Stimulated activated CD8-positive, alpha-beta memory T cell treated with anti-CD3 and anti-CD28 coated beads, Interleukin-4, amount 100 ng/mL, for 1 hour (primary cell): ENCODE data around the gene GATA2.

ENCODE experiments used
- DNase-seq, 2 donors: peaks; one replicate each; pipeline ENCODE4 v3.0.0-alpha.2; 2020; ENCODE audit warnings: low read depth in 2 of 2, low spot score in 1 of 2

GATA2 gene

DNA sequence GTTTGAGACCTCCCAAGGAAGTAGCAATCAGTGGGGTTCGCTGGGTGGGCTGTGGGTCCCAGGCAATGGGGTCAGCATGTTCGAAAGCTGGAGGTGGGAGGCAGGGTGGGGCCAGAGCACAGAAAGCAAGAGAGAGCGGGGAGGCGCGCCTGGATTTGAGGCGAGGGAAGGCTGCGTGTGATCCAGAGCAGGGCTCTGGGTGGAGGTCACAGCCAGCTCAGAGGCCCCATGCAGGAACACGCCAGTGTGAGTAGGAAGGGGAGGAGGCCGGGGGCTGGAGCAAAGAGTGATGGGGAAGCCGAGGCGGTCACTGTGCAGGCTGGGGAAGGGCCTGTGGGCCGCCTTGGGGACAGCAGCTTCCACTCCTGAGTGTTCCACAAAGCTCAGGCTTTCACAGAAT lies 35.1 kb downstream of the GATA2 start:
- DNase-seq, result no peak

DNA sequence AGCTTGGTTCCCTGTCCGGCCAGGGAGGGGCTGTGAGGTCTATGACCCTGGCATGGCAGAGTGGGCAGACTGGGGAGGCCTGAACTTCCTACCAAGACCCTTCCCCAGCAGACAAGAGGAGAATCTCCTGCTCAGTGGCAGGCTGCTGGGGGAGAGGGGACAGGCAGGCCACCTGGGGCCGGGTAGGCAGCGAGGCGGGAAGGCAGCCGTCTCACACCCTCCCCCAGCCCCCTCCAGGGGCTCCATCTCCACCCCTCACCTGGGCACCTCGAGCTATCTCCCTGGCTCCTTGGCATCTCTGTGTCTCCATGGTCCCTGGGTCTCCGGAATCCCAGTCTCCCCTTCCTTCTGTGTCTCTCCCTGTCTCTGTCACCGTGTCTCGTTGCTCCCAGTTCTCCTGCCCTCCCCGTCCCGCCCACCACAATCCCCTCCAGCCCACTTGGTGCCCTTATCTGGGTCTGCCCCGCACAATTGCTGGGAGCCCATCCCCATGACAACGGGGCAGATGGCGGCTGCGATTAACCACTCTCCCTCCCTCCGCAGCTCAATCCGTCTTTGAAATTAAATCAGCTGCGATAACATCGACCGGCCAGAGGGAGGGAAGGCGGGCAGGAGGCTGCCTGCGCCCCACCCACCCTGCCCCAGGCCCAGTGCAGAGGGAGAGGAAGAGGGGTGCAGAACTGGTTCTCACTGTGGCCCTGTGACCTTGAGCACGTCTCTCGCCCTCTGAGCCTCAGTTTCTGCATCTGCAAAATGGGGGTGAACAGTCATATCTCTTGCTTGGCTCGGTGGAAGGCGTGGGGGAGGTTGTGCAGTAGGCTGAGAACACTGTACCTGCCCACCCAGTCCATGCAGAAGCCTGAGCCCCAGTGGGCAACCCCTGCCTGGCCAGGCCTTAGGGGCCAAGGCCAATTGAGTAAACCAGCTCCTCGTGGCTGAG lies 36.0 kb downstream of the GATA2 start:
- DNase-seq, result no peak

DNA sequence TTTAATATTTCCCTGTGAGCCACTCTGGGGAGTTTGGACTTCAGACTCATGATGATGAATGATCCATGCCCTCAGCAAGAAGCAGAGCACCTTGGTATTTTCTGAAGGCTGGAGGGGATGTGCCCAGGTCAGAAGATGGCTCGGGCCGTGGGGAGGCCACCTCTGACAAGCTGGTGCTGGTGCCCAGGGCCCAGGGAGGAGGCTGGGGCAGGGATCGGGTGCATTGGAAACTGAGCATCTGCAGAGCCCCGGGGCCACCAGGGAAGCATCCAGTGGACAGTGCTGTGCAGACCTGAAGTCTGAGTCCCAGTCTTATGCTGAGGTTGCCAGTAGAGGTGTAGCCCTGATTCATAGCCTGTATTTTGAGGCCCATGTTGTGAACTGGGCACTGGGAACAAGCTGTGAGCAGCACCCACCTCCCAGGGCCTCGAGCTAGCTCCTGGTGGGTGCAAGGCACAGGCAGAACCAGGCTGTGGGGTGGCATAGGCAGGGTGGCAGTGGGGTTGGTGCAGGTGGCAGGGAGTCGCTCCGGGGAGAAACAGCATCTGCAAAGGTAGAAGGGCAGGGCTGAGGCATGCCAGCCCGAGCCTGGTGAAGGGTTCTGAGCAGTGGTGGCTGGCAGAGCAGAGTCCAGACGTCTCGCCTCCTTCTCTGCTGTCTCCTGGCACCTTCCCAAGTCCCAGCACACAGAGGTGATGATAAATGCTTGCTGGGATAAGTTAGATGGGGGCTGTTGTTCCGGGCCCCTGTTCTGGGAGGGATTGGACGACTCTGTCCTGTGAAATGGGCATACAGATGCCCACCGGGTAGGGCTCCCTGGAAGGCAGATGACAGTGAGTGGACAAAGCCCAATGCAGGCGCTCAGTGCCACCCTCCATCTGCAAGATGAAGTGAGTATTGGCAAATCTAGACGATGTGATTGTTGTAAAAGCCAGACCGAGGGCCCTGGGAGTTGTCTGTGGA lies 36.9 kb downstream of the GATA2 start:
- no peak for DNase-seq

DNA sequence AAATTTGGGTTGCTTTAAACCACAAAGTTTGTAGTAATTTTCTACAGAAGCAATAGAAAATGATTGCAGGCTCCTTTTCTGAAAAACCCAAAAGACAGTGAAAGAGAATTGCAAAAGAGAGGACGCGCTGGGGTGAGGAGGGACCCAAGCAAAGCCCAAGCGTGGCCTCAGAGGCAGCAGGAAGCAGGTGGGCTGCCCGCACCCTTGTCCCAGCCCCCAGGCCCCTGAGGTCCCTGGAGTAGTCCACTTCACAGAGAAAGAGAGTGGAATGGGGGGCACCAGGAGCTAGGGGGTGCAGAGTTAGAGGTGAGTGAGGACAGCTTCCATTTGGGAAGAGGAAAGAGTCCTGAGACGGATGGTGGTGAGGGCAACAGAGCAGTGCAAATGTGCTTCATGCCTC lies 37.9 kb downstream of the GATA2 start:
- DNase-seq, result no peak

DNA sequence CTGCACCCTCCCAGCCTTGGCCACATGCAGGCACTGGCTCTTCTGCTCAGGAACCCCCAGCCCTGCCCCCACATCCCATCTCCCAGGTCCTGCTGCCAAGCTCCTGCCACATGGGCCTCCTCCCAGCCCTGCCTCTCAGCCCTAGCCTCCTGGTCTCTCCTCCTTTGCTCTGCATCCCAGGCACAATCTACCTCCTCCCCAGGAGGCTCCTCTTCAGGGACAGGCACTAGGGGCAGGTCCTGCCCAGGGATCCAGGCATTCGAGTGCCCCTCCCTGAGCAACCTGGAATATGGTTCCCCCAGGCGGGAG lies 38.7 kb downstream of the GATA2 start:
- no peak for DNase-seq

DNA sequence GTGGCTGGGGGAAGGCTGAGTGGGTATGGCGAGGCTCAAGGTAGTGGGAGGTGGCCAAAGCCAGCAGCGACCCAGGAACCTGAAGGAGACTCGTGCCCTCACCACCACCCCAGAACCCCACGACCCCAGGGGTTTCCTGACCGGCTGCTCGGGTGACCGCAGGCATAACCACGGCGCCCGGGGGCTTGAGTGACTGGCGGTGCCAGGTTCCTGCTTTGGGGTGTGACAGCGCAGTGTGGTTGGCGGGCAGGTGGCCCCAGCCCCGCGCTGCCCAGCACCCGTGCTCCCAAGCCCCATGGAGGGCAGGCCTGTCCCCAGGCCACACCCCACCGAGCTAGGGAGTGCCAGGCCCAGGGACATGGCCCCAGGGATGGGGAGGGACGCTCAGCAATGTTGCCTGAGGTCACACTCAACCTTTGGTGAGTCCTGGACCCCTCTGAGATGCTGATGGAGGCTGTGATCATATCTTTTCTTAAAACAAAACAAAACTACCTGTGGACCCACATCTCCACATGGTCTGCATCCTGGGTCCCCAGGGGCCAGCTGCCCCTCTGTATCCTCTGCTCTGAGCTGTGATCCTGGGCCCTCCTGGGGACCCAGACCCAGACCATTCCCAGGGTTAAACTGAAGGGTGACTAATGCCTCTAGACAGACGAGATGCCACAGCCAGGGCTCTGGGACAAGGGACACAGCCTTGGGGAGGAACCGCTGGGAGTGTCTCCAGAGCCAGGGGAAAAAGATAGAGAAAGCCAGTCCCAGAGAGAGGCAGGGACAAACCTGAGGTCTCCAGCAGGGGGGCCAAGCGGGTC lies 39.3 kb downstream of the GATA2 start:
- no peak for DNase-seq

DNA sequence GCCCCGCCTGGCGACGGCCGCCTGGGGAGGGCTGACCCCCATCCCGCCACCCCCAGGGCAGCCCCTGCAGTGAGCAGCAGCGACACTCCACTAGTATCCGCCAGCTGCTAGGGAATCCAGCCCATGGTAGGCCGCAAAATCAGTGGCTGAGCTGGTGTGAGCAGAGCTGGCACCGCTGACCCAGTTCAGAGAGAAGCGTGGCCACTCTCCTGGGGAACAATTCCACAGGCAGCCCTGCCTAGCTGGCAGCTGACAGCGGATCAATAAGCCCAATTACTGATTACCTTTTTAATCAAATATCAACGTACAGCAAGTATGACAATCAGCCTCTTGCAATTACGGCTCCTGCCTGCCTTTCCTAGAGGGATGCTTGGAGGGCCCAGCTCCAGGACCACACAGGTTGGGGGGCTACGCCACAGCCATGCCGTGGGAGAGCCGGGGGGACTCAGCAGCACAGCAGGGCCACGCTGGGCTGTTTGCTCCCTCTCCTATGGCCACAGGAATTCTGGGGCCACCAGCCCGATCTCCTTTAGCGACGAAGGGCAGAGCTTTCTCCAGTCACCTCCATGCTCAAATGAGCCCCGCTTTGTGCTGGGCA lies 40.2 kb downstream of the GATA2 start:
- no peak for DNase-seq

DNA sequence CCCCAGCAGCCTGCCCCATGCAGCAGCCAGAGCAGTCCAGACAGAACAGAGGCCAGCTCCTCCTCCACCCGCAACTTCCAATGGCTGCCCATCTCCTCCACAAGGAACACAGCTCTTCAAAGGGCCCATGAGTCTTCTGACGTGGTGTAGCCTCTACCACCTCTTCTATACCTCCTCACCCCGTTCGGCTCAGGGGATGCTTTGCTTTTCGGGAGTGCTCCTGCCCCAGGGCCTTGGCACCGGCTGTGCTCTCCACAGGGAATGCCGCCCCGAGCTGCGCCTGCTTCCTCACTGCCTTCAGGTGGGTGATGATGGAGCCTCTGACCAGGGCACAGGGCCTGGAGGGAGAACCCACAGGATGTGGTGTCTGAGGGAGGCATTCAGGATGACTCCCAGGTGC lies 40.9 kb downstream of the GATA2 start:
- no peak for DNase-seq

DNA sequence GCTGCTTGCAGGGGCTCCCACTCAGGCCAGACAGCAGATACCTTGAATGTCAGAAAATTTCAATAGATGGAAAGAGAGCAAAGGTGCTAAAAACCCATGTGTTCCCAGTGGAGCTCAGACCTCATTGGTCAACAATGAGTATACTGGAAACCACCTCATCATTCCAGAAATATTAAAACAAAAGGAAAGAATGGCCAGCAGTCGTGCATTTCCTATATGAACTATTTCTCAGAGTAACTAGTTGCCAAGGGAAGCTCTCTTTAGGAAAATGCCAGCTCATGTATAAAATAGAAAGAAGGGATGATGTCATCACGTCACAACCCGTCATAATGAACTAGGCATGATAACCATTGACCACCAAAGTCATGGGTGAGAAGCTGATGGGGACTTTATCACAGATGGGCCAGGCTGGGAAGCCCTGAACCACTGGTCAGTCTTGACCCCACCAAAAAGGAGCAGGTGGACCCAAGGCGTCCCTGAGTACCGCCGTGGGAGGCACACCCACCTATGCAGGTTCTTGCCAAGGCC lies 43.8 kb downstream of the GATA2 start:
- DNase-seq, result no peak

DNA sequence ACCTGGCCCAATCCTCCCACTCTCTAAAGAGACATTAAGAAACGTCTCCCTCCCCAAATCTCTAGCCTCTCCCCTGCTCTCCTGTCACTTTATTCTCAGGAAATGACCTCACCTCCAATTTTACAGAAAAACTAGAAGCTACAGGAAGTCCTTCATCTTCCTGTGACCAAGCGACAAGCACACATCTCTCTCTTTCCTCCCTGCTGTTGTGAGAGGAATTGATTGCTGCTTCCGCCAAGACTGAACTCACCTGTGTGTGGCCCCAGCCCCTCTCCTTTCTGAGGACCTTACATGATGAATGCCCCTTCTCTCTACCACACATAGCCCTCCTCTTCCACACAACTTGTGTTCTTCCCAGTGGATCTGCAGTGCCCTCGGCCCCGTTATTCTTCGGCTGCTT lies 44.5 kb downstream of the GATA2 start:
- DNase-seq, result no peak

DNA sequence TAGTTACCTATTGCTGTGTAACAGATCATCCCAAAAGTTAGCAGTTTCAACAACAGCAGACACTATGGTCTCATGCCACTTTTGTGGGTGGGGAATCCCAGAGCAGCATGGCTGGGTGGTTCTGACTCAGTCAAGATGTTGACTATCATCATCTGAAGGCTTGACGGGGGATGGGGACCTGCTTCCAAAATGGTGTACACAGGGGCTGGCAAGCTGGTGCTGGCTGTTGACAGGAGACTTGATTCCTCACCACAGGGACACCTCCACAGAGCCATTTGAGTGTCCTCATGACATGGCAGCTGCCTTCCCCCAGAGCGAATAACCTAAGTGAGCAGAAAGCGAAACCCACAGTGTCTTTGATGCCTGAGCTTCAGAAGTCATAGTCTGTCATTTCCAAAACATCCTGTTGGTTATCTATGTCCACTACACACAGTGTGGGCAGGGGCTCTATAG lies 45.4 kb downstream of the GATA2 start:
- no peak for DNase-seq

DNA sequence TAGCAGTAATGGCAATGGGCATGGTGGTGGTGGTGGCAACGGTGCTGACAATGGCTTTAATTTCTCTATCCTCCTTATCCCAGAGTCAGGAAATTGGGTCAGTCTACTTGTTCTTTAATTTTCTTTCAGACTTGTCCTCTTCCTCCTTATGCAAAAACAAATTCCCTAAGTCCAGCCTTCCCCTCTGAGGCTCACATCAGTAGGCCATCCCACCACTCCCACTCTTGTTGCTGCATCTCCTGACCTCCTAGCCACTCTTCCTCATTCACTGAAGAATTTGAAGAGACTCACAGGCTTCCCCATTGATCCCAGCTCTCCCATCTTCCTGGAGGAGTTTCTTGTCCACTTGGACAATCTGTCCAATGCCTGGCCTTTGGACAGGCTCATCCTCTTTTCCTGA lies 46.2 kb downstream of the GATA2 start:
- no peak for DNase-seq

DNA sequence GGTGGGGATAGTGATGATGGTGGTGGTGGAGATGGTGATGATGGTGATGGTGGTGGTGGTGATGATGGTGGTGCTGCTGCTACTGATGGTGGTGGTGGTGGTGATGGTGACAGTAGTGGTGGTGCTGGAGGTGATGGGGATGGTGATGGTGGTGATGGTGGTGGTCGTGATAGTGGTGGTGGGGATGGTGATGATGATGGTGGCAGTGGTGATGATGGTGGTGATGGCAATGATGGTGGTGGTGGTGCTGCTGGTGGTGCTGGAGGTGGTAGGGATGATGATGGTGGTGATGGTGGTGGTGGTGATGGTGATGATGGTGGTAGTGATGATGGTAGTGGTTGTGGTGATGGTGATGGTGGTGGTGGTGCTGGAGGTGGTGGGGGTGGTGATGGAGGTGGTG lies 47.6 kb downstream of the GATA2 start:
- DNase-seq, result no peak

DNA sequence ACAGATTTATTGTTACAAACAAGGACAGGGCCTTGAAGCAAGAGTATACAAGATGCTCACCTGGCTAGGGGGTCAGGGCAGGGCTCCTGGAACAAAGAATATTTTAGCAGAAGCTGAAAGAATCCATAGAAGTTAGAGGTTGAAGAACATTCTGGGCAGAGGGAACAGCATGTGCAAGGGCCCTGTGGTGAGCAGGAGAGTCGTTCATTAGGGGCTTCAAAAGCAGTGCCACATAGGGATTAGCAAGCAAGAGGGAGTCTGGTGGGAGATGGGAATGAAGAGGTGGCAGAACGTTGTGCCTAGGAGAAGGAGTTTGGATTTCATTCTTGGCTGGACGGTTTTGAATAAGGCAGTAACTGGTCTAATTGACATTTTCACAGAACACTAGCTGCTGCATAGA lies 49.2 kb downstream of the GATA2 start:
- DNase-seq, result no peak

DNA sequence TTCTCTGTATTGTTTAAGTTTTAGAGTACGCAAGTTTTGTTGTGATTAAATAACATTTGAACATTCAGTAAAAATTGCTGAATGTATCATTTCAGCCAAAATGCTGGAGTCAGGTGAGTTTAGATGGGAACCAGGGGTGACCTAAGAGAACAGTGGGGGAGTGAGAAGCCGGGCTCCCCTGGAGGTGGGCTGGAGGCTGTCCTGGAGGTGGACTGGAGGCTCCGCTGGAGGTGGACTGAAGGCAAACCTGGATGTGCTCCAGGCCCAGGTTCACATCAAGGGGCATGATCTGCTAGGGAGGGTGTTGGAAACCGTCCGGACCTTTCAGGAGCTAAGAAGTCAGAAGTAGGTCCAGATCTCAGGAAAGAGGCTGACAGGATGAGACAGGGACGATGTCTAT lies 50.1 kb downstream of the GATA2 start:
- DNase-seq, result no peak

DNA sequence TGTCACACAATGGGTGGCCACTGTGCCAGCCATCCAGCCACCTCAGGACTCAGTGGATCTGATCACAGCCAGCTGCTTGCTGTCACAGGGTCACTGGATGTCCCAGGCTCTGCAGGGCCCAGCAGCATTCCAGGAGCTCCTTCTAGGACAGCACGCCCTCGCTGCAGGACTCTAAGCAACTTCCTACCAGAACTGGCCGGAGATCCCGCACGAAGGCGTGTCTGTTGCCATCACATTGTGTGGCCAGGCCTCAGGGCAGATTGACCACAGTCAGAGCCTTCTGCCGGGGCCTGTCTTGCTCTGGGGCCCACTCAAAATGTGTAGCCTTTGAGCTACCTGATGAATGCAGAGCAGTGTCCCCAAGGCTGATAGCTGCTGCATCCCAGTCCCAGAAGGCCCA lies 50.9 kb downstream of the GATA2 start:
- DNase-seq, result no peak

DNA sequence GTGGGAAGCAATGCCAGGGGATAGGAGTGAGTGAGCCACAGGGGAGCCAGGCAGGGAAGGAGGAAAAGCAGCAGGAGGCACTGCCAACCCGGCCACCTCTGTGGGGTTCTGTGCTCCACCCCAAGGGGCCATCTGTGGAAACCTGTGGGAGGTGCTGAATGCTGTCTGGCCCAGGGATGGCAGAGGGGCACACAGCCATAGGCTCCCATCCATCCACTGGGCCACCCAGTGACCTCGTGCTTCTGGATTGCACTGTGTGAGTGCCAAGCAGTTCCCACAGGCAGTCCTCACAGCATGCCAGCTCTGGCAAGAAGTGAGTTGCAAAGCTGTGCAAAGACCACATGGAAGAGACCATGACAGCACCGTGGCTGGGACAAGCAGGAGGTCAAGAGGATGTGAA lies 53.8 kb downstream of the GATA2 start:
- DNase-seq, result no peak

DNA sequence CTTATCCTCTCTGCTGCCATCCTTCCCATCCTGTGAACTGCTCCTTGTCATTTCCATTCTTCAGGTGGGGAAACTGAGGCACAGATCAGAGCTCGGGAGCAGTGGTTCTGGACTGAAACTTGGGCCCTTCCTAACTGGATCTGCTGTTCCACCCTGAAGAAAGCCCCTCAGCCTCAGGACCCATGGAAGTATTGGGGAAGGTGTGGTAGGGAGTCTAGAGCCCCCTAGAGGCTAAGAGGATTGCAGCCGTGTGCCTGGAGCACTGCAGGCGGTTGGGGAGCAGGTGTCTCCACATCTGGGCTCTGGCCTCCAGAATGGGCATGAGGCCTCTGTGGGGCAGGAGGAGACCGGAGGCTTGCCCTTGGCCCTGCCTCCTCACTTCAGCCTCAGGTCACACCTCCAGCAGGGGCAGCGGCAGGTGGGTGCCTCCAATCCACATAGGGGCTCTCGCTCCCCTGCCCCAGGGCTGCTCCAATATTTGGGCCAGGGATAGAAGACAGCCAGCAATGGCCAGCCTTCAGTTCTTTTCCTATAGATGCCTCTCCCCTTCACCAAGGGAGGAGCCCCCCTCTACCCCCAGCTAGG lies 54.4 kb downstream of the GATA2 start:
- no peak for DNase-seq

DNA sequence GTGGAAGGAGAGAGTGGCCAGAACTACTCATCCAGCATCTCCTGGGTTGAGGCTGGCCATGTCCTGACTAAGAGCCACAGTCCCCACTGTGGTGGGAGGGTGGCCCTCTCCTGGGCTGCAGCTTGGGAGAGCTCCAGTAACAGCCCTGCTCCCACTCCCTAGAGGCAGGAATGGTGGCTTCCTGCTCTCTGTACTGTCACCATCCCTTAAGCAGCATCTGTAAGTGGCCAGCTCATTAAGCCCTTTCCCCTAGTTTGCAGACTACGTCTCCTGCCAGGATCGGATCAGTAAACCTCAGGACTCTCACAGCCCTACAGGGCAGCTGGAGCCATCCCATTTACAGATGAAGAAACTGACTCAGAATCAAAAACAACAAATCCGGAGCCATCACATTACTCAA lies 56.8 kb downstream of the GATA2 start:
- no peak for DNase-seq

DNA sequence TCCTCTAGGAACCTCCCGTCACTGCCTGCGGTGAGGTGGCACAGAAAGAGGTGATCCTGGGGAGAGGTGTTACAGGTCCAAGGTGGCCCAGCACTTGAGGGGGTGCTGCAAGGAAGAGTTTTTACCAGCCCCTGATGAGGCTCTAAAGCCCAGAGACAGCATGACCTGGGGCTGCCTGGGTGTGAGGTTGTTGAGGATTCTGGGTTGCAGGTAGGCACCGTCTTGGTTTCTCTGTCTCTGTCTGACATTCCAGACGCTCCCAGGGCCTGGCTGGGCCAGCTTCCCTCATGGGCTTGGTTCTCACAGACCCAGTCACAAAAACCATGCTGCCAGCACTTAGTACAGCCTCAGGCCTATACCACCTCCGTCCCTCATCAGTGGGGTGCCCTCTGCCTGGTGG lies 57.4 kb downstream of the GATA2 start:
- no peak for DNase-seq
